Activated CD4-positive, alpha-beta T cell treated with anti-CD3 and anti-CD28 coated beads, Interleukin-2, amount 10 ng/mL, durations not matched to agents 24 days and 14 days (primary cell): ENCODE data around the gene HIP1R. TPM values are rescaled to one million over a fixed set of nuclear protein-coding genes. Genes with fewer than 3 reads are reported as not detected.

Source experiments
- DNase-seq: peaks from one replicate; pipeline ENCODE4 v3.0.0; 2022
- H3K27ac Mint-ChIP-seq: one replicate; pipeline ENCODE4 v1.8.0; 2022; ENCODE audit warnings: mild to moderate bottlenecking, mixed read lengths
- H3K27me3 Mint-ChIP-seq: one replicate; pipeline ENCODE4 v1.8.0; 2022; ENCODE audit warnings: mixed read lengths
- H3K36me3 Mint-ChIP-seq: one replicate; pipeline ENCODE4 v1.8.0; 2022; ENCODE audit warnings: low read depth, mild to moderate bottlenecking, mixed read lengths
- H3K4me1 Mint-ChIP-seq: one replicate; pipeline ENCODE4 v1.8.0; 2021; ENCODE audit warnings: mixed read lengths
- H3K4me3 Mint-ChIP-seq: one replicate; pipeline ENCODE4 v1.8.0; 2022; ENCODE audit warnings: mild to moderate bottlenecking, moderate library complexity, mixed read lengths
- H3K9me3 Mint-ChIP-seq: one replicate; pipeline ENCODE4 v1.8.0; 2021; ENCODE audit warnings: mixed read lengths
- intact Hi-C: fragments of 100-400 bp; cut with micrococcal nuclease; formaldehyde crosslinking; loops from one replicate; pipeline ENCODE4 v1.15.1; 2023
- total RNA-seq: library from RNA; stranded (reverse); gene quantifications from 2 replicates; pipeline ENCODE4 v1.2.3, GENCODE V29; 2022

Gene HIP1R
- total RNA-seq, 1 donor from 2014 or later, result 25.8 TPM

DNA sequence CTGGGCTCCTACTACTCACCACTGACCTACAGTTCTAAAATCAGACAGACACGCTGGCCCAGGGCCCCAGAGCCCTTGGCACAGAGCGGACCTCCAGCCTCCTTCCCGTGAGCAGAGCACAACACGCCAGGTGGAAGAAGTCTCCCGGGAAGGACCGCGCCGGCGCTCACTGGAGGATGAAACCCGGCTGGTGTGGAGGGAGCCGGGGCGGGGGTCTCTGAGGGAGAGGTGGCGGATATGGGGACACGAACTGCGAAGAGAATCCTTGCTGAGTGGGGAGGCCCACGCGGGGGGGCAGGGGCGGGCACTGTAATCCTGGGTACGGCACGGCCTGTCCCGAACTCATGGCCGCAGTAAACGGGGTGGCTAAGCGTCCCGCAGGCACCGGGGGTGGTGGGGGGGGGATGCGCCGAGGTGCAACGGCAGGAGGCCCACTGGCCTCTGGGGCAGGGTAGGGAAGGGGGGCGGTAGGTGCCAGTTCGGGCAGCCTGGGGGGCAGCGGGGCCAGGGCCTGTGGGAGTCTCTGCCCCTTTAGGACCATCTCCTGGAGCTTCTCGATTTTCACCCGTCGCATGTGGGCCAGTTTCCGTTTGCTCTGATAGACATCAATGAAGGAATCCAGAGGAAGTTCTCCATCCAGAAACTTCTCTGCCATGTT, 31.8 kb downstream of the HIP1R start:
- no peak for DNase-seq
- Mint-ChIP-seq H3K36me3 (peaks cover 45% of the 10 kb centered on the region), H3K4me1 (peaks cover 15% of the 10 kb centered on the region), H3K4me3 (no peak overlapping the region), H3K27me3 (peaks cover 6% of the 10 kb centered on the region), H3K9me3 (no peaks in the 10 kb centered on the region), H3K27ac (no peak overlapping the region)
- intact Hi-C loops, result no loop called here

DNA sequence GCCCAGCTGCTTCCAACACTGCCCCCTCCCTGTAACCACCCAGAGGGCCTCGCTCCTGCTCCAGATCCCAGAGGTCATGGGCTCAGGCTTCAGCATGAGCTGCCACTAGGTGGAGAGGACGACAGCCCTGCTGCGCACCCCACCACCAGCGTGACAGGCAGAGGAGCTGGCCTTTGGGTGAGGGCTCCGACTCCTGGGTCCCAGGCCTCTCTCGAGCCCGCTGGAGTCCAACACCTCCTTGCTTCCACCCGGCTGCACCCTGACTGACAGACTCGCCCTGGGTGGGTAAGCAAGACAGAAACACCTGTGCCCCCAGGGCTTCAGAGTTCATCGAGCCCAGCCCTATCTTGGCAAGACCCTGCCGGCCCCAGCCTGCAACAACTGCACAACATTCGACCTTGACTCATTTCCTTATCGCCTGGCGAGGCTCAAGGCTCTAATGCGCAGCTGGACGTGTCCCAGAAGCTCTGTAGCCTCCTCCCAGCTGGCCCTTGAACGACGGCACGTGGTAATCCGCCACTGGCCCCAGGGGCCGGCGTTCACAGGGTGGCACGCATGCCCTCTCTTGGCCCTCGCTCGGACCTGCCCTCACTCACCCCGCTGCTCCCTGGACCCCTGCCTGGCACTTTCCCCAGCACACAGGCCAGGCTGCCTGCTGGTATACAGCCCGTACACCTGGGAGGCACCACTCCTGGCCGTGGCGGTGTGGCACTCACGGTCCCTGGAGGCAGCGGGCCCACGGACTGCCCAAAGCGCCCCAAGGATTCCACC, 32.6 kb downstream of the HIP1R start:
- H3K4me1 Mint-ChIP-seq, result peaks cover 23% of the 10 kb centered on the region
- H3K27ac Mint-ChIP-seq, result no peak overlapping the region
- H3K27me3 Mint-ChIP-seq, result peaks cover 9% of the 10 kb centered on the region
- intact Hi-C loops, result no loop called here
- H3K4me3 Mint-ChIP-seq, result no peak overlapping the region
- no peaks in the 10 kb centered on the region for H3K9me3 Mint-ChIP-seq
- no peak for DNase-seq
- H3K36me3 Mint-ChIP-seq, result peaks cover 48% of the 10 kb centered on the region

DNA sequence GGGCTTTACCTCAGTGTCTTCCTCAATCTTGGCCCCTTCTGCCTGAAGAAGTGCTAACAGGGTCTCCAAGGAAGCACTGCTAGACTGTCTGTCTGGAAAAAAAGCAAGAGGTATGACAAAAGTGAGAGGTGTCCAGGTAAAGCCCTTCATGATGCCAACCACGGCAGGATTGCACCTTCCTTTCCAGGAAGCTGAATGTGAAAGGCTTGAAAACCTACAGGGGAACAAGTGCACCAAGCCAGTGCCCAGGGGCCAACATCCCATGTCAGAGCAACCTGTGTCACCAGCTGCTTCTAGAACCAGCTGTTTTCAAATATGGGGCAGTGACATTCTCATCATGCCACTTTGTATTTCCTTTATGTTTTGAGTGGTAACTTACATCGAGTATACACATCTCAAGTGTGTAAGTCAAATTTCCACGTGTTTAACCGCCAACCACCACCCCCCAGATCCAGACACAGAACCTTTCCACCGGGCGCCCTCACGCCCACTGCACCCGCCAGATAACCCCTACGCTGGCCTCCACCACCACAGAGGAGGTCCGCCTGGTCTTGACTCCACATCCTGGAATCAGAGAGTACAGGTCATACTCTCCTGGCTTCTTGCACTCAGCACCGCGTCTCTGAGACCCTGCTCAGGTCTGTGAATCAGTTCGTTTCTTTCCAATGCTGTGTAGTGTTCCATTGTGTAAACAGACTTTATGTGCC, 33.4 kb downstream of the HIP1R start:
- intact Hi-C loops, result no loop called here
- no peak overlapping the region for H3K27ac Mint-ChIP-seq
- no peaks in the 10 kb centered on the region for H3K9me3 Mint-ChIP-seq
- peaks cover 30% of the 10 kb centered on the region for H3K4me1 Mint-ChIP-seq
- H3K36me3 Mint-ChIP-seq, result peaks cover 54% of the 10 kb centered on the region
- no peak overlapping the region for H3K4me3 Mint-ChIP-seq
- peaks cover 11% of the 10 kb centered on the region for H3K27me3 Mint-ChIP-seq
- DNase-seq, result no peak

DNA sequence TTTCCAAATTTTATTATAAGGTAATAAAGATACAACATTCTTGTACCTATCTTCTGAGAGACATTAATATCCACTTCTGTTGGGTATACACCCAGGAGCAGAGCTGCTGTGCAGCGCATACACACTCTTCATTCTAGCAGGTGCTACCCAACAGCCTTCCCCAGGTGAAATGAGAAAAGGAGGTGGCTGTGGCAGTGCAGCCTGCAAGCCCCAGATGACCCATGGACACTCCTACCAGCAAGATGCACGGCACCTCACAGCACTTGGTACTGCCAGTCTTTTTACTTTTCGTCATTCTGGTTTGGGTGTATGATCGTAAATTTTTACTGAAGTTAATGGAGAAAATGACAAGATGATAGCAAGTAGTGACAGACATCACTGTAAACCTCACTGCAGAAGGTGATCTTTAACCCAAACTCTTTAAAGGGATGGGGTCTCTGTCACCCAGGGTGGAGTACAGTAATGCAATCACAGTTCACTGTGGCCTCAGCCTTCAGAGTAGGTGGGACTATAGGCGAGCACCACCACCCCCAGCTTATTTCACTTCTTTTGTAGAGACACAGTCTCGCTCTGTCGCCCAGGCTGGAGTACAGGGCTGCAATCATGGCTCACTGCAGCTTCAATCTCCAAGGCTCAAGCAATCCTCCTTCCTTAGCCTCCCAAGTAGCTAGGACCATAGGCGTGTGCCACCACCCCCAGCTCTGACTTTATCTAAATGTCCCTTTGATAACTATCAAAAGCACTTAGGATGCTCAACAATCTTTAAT, 34.1 kb downstream of the HIP1R start:
- Mint-ChIP-seq H3K27ac (no peak overlapping the region), H3K9me3 (no peaks in the 10 kb centered on the region), H3K4me1 (peaks cover 37% of the 10 kb centered on the region), H3K4me3 (no peak overlapping the region), H3K36me3 (peaks cover 55% of the 10 kb centered on the region), H3K27me3 (peaks cover 14% of the 10 kb centered on the region)
- intact Hi-C loops, result no loop called here
- DNase-seq, result no peak

DNA sequence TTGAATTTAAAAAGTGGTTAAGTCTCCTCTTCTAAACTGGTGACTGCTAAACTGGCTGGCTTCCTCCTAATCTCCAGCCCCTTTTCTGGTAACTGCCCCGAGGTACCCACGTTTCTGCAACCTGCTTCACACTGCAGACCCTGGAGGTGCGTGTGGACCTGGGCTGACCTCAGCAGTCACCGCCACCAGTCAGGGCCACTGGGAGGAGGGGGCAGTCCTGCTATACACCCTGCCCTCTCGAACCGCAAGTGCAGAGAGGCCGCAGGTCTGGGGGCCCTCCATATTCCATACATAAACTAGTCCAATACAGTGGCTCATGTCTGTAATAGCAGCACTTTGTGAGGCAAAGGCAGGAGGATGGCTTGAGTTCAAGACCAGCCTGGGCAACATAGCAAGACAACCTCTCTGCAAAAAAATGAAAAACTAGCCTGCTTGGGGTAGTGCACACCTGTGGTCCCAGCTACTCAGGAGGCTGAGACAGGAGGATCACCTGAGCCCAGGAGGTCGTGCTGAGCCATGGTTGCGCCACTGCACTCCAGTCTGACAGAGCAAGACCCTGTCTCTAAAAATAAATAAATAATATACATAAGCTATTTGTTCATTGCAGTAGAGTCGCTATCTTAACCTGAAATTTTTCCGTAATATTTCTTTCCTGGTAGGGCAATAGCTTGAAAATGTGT, 35.0 kb downstream of the HIP1R start:
- DNase-seq, result no peak
- H3K36me3 Mint-ChIP-seq, result peaks cover 49% of the 10 kb centered on the region
- no peak overlapping the region for H3K27ac Mint-ChIP-seq
- no peak overlapping the region for H3K4me3 Mint-ChIP-seq
- peaks cover 40% of the 10 kb centered on the region for H3K4me1 Mint-ChIP-seq
- intact Hi-C loops, result loop anchor here (10.0 kb wide), 1 partner anchor 204 kb away; no protein-coding TSS in a partner anchor
- H3K9me3 Mint-ChIP-seq, result no peaks in the 10 kb centered on the region
- peaks cover 14% of the 10 kb centered on the region for H3K27me3 Mint-ChIP-seq

DNA sequence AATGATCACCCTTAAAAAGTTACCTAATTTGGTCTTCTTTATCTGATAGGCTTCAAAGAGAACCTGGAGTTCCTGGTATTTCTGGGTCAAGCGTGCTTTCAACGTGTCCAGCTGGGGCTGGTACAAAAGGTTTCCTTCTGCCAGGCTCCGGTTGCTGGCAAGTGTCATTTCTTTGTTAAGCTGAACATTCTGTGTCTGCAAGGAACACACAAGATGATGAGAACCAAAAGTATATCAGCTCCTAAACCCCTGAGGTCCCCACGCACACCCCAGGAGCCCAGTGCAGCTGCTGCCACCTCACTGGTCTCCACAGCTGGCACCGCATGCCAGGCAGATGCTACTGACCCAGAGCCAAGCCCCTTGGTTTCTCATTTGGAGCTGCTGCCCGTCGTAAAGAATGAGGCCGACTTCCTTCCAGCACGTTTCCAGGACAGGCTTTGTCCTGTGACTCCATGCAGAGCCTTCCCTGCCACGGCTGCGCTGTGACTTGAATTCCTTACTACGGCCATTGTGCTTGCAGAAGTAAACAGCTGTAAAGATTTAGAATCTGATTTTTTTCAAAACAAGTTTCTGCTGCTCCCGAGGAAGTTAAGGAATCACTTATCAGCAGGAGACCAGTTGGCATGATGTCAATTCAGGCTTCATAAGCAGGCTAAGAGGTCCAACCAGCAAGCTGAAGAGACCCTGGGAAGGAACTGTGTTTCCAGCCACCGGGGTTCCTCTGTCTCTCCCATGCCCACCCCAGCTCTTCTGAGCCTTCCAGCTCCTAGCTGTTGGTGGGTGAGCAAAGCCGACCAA, 35.8 kb downstream of the HIP1R start:
- Mint-ChIP-seq H3K4me3 (peak overlapping the region; percentile 79), H3K27me3 (peaks cover 14% of the 10 kb centered on the region), H3K4me1 (peaks cover 47% of the 10 kb centered on the region), H3K9me3 (no peaks in the 10 kb centered on the region), H3K27ac (no peak overlapping the region), H3K36me3 (peaks cover 49% of the 10 kb centered on the region)
- no peak for DNase-seq
- intact Hi-C loops, result loop anchor here (1.0 to 10.0 kb wide), 2 partner anchors 76 to 204 kb away; no protein-coding TSS in a partner anchor

DNA sequence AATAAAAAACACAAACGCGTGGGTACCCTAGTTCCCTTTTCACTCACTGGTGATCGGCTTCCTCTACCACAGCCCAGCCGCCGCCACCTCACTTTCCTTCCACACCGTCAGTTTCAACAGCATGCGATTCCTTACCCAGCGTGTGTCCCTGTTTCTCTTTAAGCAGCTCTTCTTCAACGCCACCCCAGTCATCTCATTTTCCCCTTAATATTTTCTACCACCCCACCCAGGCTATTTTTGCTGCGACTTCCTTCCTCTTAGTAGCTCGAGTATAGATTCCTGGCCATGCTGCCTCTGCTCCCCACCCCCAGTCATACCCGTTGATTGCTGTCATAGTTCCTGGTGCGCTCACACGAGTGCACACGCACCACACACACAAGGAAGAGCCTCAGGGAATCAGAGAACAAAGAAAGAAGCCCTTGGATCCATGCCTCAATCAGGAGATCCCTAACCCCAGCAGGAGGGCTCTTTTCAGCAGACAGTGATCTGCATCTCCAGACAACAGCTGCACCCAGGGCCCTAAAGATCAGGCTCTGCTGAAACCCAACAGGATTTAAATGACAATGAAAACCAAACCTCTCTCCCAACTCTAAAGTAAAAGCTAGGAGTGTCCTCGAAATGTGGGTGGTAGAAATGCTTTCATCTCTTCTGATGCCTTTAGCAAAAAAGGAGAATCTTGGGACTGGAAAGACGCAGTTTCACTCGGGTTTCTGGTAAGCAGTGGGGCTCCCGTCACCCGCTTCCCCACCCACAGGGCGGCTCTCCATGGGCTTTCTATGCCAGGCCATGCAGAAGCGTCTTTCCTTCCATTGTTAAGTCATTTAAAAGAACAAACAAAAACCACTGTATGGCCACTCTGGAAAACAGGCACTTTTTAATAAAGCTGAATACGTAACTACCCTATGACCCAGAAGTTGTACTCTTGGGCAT, 36.9 kb downstream of the HIP1R start:
- peak overlapping the region; percentile 79 for H3K4me3 Mint-ChIP-seq
- intact Hi-C loops, result loop anchor here (1.0 to 10.0 kb wide), 3 partner anchors 15 to 203 kb away; no protein-coding TSS in a partner anchor
- H3K27me3 Mint-ChIP-seq, result peaks cover 16% of the 10 kb centered on the region
- H3K4me1 Mint-ChIP-seq, result peaks cover 55% of the 10 kb centered on the region
- H3K9me3 Mint-ChIP-seq, result no peaks in the 10 kb centered on the region
- DNase-seq, result peak; percentile 84
- peak overlapping the region; percentile 76 for H3K27ac Mint-ChIP-seq
- H3K36me3 Mint-ChIP-seq, result peaks cover 44% of the 10 kb centered on the region

DNA sequence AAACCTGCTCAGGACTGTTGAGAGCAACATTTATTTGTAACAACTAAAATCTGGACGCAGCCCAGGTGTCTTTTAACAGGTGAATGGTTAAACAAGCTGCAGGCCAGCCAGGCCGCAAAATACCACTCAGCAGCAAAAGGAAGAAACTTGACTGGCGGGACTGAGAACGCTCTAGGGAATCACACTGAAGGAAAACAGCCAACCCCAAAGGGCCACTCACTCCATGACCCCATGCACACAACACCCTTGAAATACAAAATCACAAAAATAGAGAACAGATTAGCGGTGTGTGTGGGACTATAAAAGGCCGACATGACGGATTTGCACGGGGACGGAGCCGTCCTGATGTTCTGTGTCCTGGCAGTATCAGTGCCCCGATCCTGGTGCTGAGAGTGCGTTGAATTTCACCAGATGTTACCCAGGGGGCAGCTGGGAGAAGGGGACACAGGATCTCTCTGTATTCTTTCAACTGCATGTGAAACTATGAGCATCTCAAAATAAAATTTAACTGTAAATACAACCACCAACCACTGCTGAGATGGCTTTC, 37.6 kb downstream of the HIP1R start:
- H3K4me1 Mint-ChIP-seq, result peaks cover 59% of the 10 kb centered on the region

DNA sequence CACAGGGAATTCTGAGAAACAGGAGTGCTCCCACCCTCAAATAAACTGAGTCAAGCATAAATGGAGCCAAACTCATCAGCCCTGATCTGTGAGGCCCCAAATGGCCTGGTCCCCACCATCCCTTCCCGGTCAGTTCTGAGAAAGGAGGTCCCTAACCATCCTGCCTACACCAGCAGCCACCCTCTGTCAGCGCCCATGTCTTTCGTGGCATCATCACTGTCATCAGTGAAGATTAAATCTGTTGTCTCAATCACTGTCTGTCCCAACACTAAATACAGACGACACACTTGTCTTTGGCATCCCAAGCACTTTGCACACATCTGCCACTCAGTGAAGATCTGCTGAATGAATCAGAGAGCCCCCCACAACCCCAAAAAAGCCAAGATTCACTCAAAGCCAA, 38.3 kb downstream of the HIP1R start:
- Mint-ChIP-seq H3K4me3 (peak overlapping the region; percentile 5), H3K27ac (no peak overlapping the region), H3K36me3 (peaks cover 48% of the 10 kb centered on the region), H3K9me3 (no peaks in the 10 kb centered on the region), H3K27me3 (peaks cover 21% of the 10 kb centered on the region), H3K4me1 (peaks cover 62% of the 10 kb centered on the region)
- DNase-seq, result no peak
- intact Hi-C loops, result loop anchor here (10.0 kb wide), 1 partner anchor 201 kb away; no protein-coding TSS in a partner anchor

More for the DNA sequence above, 37.6 kb downstream of the HIP1R start:
- intact Hi-C loops, result loop anchor here (1.0 to 10.0 kb wide), 2 partner anchors 14 to 202 kb away; no protein-coding TSS in a partner anchor
- Mint-ChIP-seq H3K4me3 (no peak overlapping the region), H3K27ac (no peak overlapping the region), H3K27me3 (peaks cover 18% of the 10 kb centered on the region), H3K36me3 (peaks cover 47% of the 10 kb centered on the region), H3K9me3 (no peaks in the 10 kb centered on the region)
- DNase-seq, result no peak

DNA sequence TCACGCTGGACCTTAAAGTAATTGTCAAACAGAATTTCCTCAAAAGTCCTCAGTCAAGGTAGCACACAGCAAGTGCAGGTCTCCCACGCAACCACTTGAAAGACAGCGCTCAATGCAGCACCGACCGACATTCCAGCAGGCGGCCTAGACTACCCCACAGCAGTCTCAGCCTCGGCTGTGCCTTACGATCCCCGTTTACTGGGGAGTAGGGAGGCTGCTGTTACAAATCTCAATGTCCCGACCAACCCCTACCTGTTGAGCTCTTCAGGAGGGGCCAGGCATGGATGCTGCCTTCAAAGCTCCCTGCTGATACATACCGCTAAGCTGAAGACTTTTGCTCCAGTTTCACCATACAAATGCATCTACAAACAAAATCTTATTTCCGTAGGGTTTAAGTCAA, 38.8 kb downstream of the HIP1R start:
- Mint-ChIP-seq H3K27ac (no peak overlapping the region), H3K36me3 (peaks cover 46% of the 10 kb centered on the region), H3K27me3 (peaks cover 20% of the 10 kb centered on the region), H3K9me3 (no peaks in the 10 kb centered on the region), H3K4me1 (peaks cover 66% of the 10 kb centered on the region), H3K4me3 (no peak overlapping the region)
- intact Hi-C loops, result loop anchor here (2.0 to 10.0 kb wide), 2 partner anchors 25 to 201 kb away; no protein-coding TSS in a partner anchor
- peak; percentile 77 for DNase-seq

DNA sequence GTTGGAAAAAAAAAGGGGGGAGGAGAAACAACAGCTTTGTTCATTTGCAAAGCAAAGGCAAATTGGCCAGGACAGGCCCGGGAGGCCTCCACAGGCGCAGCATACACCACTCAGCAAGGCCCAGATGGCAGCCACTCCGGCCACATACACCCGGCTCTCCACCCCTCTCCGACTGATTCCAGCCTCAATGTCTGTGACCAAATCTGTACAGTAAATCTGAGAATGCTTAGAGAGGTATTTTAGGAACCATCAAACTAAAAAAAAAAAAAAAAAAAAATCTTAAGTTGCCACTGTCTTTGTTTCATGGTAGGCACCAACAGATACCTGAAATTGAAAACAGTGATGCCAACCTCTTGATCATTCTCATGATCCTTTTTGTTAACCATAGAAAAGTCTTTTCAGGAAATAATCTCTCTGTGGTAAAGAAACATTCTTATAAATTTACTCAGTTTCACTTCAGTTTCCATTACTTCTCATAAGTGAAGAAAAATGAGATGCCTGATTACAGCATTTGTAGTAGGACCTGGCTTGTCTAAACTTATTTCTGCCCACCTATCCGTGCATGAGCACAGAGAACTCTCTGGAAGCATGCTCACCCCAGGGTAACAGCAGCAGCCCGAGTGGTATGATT, 40.4 kb downstream of the HIP1R start:
- no peaks in the 10 kb centered on the region for H3K9me3 Mint-ChIP-seq
- peaks cover 39% of the 10 kb centered on the region for H3K36me3 Mint-ChIP-seq
- H3K4me1 Mint-ChIP-seq, result peaks cover 74% of the 10 kb centered on the region
- intact Hi-C loops, result loop anchor here (1.0 to 10.0 kb wide), 4 partner anchors 12 to 199 kb away; no protein-coding TSS in a partner anchor
- peak overlapping the region; percentile 24 for H3K27ac Mint-ChIP-seq
- peak overlapping the region; percentile 29 for H3K4me3 Mint-ChIP-seq
- H3K27me3 Mint-ChIP-seq, result peaks cover 25% of the 10 kb centered on the region
- no peak for DNase-seq
